NCI-H2081 (cell line): ENCODE results near the gene UNC13A.

Source experiments
- DNase-seq, 2 experiments: peaks; one replicate each; lab custom pipeline; 2025; lab: John Stamatoyannopoulos, UW

Gene UNC13A

GRCh38 chr19:17687857-17688784, at the start of gene UNC13A:
UNC13A (minus strand) TSS chr19:17688354; CDS start chr19:17688199, 155 bp downstream.
- peak; percentile 53 to 63 for DNase-seq

- no peak for DNase-seq
Measured at GRCh38 chr19:17737690-17738153, 49.6 kb upstream of the UNC13A start.

GRCh38 chr19:17735410-17735809, 47.3 kb upstream of the UNC13A start:
- DNase-seq: no peak

GRCh38 chr19:17734146-17734545, 46.0 kb upstream of the UNC13A start:
- DNase-seq: no peak

GRCh38 chr19:17733127-17733526, 45.0 kb upstream of the UNC13A start:
- no peak for DNase-seq

- no peak for DNase-seq
Measured at GRCh38 chr19:17727843-17728242, 39.7 kb upstream of the UNC13A start.

- no peak for DNase-seq
Measured at GRCh38 chr19:17726964-17727773, 39.0 kb upstream of the UNC13A start.

GRCh38 chr19:17726136-17726741, 38.1 kb upstream of the UNC13A start:
- no peak for DNase-seq

GRCh38 chr19:17725422-17726078, 37.4 kb upstream of the UNC13A start:
- DNase-seq: no peak

GRCh38 chr19:17724655-17725054, 36.5 kb upstream of the UNC13A start:
- DNase-seq: no peak

- no peak for DNase-seq
Measured at GRCh38 chr19:17722655-17723240, 34.6 kb upstream of the UNC13A start.

GRCh38 chr19:17721821-17722220, 33.7 kb upstream of the UNC13A start:
- DNase-seq: no peak

- no peak for DNase-seq
Measured at GRCh38 chr19:17721111-17721628, 33.0 kb upstream of the UNC13A start.

- no peak for DNase-seq
Measured at GRCh38 chr19:17720440-17720839, 32.3 kb upstream of the UNC13A start.

- peak; percentile 24 to 51 for DNase-seq
Measured at GRCh38 chr19:17719730-17720400, 31.7 kb upstream of the UNC13A start.

- DNase-seq: peak; percentile 16 to 59
Measured at GRCh38 chr19:17718947-17719711, 31.0 kb upstream of the UNC13A start, which contains the start of gene MAP1S. MAP1S (plus strand) TSS chr19:17719480; CDS start chr19:17719503, 23 bp downstream.

GRCh38 chr19:17718550-17718946, 30.4 kb upstream of the UNC13A start:
- DNase-seq: no peak

- no peak for DNase-seq
Measured at GRCh38 chr19:17716309-17716929, 28.3 kb upstream of the UNC13A start.

GRCh38 chr19:17711851-17712250, 23.7 kb upstream of the UNC13A start:
- DNase-seq: no peak
